Measurements from ENCODE around the gene SSC4D. TPM values are rescaled to one million over a fixed set of nuclear protein-coding genes. Genes with fewer than 3 reads are reported as not detected.

The SSC4D gene
- under 0.01 and 0.44 TPM in 2 replicates for total RNA-seq

DNA sequence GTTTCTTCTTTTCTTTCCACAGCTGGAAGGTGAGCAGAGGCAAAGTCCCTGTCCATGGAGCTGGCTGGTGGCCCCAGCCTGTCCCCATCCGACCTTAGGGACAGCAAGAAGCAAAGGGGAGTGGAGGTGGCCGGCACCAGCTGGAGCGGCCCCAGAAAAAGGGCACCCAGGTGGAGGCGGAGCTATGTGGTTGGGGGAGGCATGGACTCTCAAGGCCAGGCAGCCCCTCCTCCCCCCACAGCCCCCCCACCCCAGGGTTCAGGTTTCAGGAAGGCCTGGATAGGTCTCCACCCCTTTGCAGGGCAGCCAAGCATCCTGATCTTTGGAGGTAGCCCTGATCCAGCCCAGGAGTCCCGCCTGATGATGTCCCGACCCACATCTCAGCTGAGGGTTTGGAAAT, at the start of gene SSC4D:
TSS of gene SSC4D (minus strand) at position 161 of the 400 bp plus-strand sequence. CDS start 5,258 bp downstream, outside the sequence.

DNA sequence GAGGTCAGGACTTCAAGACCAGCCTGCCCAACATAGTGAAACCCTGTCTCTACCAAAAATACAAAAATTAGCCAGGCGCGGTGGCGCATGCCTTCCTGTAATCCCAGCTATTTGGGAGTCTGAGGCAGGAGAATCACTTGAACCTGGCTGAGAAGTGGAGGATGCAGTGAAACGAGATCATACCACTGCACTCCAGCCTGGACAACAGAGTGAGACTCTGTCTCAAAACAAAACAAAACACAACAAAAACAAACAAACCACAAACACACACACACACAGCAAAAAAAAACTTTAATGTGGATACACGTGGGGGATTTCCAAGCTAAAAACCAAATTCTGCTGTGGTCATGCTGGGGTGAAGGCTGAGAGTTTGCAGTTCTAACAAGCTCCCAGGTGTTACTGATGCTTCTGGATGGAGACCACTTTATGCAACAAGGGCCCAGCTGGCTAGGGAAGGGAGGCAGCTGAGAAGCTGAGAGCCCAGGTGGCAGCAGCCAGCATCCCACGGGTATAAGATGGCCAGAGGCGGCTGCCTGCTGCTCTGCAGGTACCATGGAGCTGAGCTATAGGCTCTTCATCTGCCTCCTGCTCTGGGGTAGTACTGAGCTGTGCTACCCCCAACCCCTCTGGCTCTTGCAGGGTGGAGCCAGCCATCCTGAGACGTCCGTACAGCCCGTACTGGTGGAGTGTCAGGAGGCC, 15.1 kb upstream of the SSC4D start, which contains the start of gene ZP3:
TSS of gene ZP3 (plus strand) at position 538 of the 699 bp plus-strand sequence. CDS start at position 553, 15 bp downstream.

DNA sequence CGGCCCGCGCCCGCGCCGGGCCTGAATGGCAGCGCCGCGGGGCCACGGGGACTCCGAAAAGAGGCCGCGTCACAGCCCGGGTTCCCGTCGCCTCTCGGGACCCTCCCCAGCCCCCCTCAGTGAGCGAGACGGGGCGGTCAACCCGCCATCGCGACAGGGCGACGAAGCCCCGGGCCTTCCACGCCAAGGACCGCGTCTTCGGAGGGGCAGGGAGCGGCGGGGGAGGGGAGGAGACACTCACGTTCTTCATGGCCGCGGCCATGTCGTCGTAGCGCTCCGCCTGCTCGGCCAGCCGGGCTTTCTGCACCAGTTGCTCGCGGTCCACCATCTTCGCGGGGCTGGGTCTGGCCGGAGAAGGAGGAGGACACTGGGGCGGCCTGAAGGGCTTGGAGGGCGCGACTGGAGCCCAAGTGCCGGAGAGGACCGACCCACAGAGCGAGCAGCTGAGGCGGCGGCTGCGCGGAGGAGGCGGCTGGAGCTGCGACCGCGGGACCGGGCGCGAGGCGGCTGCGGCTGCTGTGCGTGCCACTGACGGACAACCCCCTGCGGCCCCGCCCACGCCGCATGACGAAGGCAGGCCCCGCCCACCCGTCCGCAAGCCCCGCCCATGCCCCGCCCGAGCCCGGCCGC, 50.9 kb downstream of the SSC4D start, which contains the start of gene YWHAG:
TSS of gene YWHAG (minus strand) at position 511 of the 630 bp plus-strand sequence. CDS start at position 328, 183 bp downstream.

Other genes starting within 250 kb of the SSC4D start
- gene SRRM3, start 207.8 kb downstream of the SSC4D start, total RNA-seq: 0.49 and 2.5 TPM in 2 replicates
- gene HSPB1, start 107.0 kb downstream of the SSC4D start, total RNA-seq: 71.7 and 122 TPM in 2 replicates
- 68.3 and 164 TPM in 2 replicates for gene YWHAG, start 50.7 kb downstream of the SSC4D start, total RNA-seq
- 0.49 and 5.3 TPM in 2 replicates for gene ZP3, start 15.3 kb upstream of the SSC4D start, total RNA-seq
- gene DTX2, start 52.0 kb upstream of the SSC4D start, total RNA-seq: 4.0 and 6.4 TPM in 2 replicates
- gene UPK3B, start 100.9 kb upstream of the SSC4D start, total RNA-seq: 0.13 TPM in 1 of 2 replicates, not detected in the other
- under 0.01 and 0.13 TPM in 2 replicates for gene SPDYE16, start 133.6 kb upstream of the SSC4D start, total RNA-seq
- gene POMZP3, start 217.6 kb upstream of the SSC4D start, total RNA-seq: 1.1 and 6.0 TPM in 2 replicates